ENCODE measurements around the gene EEF1A2.

GRCh38 chr20:63481503-63481902, 17.4 kb downstream of the EEF1A2 start:
- TF ChIP-seq MAX (IDR thresholded peaks at IDR 0.05) (no peak), YY1 (IDR thresholded peaks at IDR 0.05) (no peak), NR2F2 (IDR thresholded peaks at IDR 0.05) (no peak), GABPA (IDR thresholded peaks at IDR 0.05 in 1 of 2, conservative IDR thresholded peaks at IDR 0.05 in 1 of 2) (no peak), RXRA (IDR thresholded peaks at IDR 0.05) (no peak), RAD21 (IDR thresholded peaks at IDR 0.05) (no peak), HNF4A (conservative IDR thresholded peaks at IDR 0.05) (no peak), SP1 (IDR thresholded peaks at IDR 0.05) (no peak), EGR1 (IDR thresholded peaks at IDR 0.05; ENCODE audit: low read depth in 2 of 2) (no peak), HNF4G (IDR thresholded peaks at IDR 0.05) (no peak), TAF1 (conservative IDR thresholded peaks at IDR 0.05) (no peak)
- TF ChIP-seq, protein P1, sequence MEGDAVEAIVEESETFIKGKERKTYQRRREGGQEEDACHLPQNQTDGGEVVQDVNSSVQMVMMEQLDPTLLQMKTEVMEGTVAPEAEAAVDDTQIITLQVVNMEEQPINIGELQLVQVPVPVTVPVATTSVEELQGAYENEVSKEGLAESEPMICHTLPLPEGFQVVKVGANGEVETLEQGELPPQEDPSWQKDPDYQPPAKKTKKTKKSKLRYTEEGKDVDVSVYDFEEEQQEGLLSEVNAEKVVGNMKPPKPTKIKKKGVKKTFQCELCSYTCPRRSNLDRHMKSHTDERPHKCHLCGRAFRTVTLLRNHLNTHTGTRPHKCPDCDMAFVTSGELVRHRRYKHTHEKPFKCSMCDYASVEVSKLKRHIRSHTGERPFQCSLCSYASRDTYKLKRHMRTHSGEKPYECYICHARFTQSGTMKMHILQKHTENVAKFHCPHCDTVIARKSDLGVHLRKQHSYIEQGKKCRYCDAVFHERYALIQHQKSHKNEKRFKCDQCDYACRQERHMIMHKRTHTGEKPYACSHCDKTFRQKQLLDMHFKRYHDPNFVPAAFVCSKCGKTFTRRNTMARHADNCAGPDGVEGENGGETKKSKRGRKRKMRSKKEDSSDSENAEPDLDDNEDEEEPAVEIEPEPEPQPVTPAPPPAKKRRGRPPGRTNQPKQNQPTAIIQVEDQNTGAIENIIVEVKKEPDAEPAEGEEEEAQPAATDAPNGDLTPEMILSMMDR (IDR thresholded peaks at IDR 0.05; ENCODE audit: low read depth, low read length, missing input control), result no peak
- TF ChIP-seq, protein P2, sequence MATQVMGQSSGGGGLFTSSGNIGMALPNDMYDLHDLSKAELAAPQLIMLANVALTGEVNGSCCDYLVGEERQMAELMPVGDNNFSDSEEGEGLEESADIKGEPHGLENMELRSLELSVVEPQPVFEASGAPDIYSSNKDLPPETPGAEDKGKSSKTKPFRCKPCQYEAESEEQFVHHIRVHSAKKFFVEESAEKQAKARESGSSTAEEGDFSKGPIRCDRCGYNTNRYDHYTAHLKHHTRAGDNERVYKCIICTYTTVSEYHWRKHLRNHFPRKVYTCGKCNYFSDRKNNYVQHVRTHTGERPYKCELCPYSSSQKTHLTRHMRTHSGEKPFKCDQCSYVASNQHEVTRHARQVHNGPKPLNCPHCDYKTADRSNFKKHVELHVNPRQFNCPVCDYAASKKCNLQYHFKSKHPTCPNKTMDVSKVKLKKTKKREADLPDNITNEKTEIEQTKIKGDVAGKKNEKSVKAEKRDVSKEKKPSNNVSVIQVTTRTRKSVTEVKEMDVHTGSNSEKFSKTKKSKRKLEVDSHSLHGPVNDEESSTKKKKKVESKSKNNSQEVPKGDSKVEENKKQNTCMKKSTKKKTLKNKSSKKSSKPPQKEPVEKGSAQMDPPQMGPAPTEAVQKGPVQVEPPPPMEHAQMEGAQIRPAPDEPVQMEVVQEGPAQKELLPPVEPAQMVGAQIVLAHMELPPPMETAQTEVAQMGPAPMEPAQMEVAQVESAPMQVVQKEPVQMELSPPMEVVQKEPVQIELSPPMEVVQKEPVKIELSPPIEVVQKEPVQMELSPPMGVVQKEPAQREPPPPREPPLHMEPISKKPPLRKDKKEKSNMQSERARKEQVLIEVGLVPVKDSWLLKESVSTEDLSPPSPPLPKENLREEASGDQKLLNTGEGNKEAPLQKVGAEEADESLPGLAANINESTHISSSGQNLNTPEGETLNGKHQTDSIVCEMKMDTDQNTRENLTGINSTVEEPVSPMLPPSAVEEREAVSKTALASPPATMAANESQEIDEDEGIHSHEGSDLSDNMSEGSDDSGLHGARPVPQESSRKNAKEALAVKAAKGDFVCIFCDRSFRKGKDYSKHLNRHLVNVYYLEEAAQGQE (IDR thresholded peaks at IDR 0.05), result no peak
- TF ChIP-seq, protein P3, sequence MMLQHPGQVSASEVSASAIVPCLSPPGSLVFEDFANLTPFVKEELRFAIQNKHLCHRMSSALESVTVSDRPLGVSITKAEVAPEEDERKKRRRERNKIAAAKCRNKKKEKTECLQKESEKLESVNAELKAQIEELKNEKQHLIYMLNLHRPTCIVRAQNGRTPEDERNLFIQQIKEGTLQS (IDR thresholded peaks at IDR 0.05), result no peak
